ENCODE results near the gene PMP22. TPM values are rescaled to one million over a fixed set of nuclear protein-coding genes. Genes with fewer than 3 reads are reported as not detected.

Gene PMP22
- total RNA-seq, 1 donor from 2014 or later = 4.3 TPM

GRCh38 chr17:15269780-15270089 is 4.6 kb upstream of the PMP22 start:
- no peaks in the 10 kb centered on the region for H3K9me3 Mint-ChIP-seq
- H3K79me2 ChIP-seq (ENCODE audit: low read depth) = no peaks in the 10 kb centered on the region
- H3K27me3 ChIP-seq = peaks cover 49% of the 10 kb centered on the region
- DNase-seq (ENCODE audit: low spot score) = no peak
- H3K9me3 ChIP-seq (ENCODE audit: low read depth) = no peaks in the 10 kb centered on the region
- H3F3A ChIP-seq (ENCODE audit: low read depth) = no peaks in the 10 kb centered on the region
- no peaks in the 10 kb centered on the region for H4K20me1 ChIP-seq (ENCODE audit: low read depth)
- H3K36me3 ChIP-seq = no peaks in the 10 kb centered on the region
- H3K4me2 ChIP-seq = no peak overlapping the region
- TF ChIP-seq EZH2phosphoT487 (IDR thresholded peaks at IDR 0.05) (no peak), CTCF (IDR thresholded peaks at IDR 0.05) (no peak), EZH2 (IDR thresholded peaks at IDR 0.05) (no peak)
- H3K27me3 Mint-ChIP-seq (ENCODE audit: insufficient read depth, low read depth) = peaks cover 15% of the 10 kb centered on the region
- H3K4me1 ChIP-seq = no peaks in the 10 kb centered on the region
- no peak overlapping the region for H3K4me3 ChIP-seq
- H3K36me3 Mint-ChIP-seq = no peaks in the 10 kb centered on the region
- H3K4me1 Mint-ChIP-seq = peaks cover 2% of the 10 kb centered on the region
- H3K4me3 Mint-ChIP-seq = no peak overlapping the region
- H3K27ac ChIP-seq = no peak overlapping the region
- no peak overlapping the region for H2AFZ ChIP-seq (replicated peaks)
- no peak overlapping the region for H3K27ac Mint-ChIP-seq
- H3K9ac ChIP-seq = no peak overlapping the region

- no peak overlapping the region for H3K27ac ChIP-seq
- H3K4me1 ChIP-seq = no peaks in the 10 kb centered on the region
- peaks cover 2% of the 10 kb centered on the region for H3K4me1 Mint-ChIP-seq
- H3K9me3 ChIP-seq (ENCODE audit: low read depth) = no peaks in the 10 kb centered on the region
- no peaks in the 10 kb centered on the region for H3F3A ChIP-seq (ENCODE audit: low read depth)
- no peaks in the 10 kb centered on the region for H3K79me2 ChIP-seq (ENCODE audit: low read depth)
- H4K20me1 ChIP-seq (ENCODE audit: low read depth) = no peaks in the 10 kb centered on the region
- no peak overlapping the region for H3K9ac ChIP-seq
- H3K36me3 ChIP-seq = no peaks in the 10 kb centered on the region
- H3K27me3 ChIP-seq = peaks cover 54% of the 10 kb centered on the region
- H3K27me3 Mint-ChIP-seq (ENCODE audit: insufficient read depth, low read depth) = peaks cover 19% of the 10 kb centered on the region
- H3K4me3 Mint-ChIP-seq = no peak overlapping the region
- no peak overlapping the region for H2AFZ ChIP-seq (replicated peaks)
- no peak overlapping the region for H3K4me2 ChIP-seq
- TF ChIP-seq EZH2 (IDR thresholded peaks at IDR 0.05) (no peak), CTCF (IDR thresholded peaks at IDR 0.05) (no peak), EZH2phosphoT487 (IDR thresholded peaks at IDR 0.05) (no peak)
- no peak overlapping the region for H3K4me3 ChIP-seq
- no peak overlapping the region for H3K27ac Mint-ChIP-seq
- no peaks in the 10 kb centered on the region for H3K36me3 Mint-ChIP-seq
- H3K9me3 Mint-ChIP-seq = no peaks in the 10 kb centered on the region
- no peak for DNase-seq (ENCODE audit: low spot score)
Observed at GRCh38 chr17:15269087-15269779, 4.1 kb upstream of the PMP22 start.

GRCh38 chr17:15268461-15268860 is 3.3 kb upstream of the PMP22 start:
- H3K9ac ChIP-seq = no peak overlapping the region
- H3K4me3 ChIP-seq = no peak overlapping the region
- H3K27me3 ChIP-seq = peaks cover 62% of the 10 kb centered on the region
- no peak overlapping the region for H3K4me2 ChIP-seq
- no peaks in the 10 kb centered on the region for H3K36me3 Mint-ChIP-seq
- no peak overlapping the region for H2AFZ ChIP-seq (replicated peaks)
- TF ChIP-seq CTCF (IDR thresholded peaks at IDR 0.05) (no peak), EZH2phosphoT487 (IDR thresholded peaks at IDR 0.05) (no peak), EZH2 (IDR thresholded peaks at IDR 0.05) (no peak)
- H3K4me1 ChIP-seq = no peaks in the 10 kb centered on the region
- H3K9me3 Mint-ChIP-seq = no peaks in the 10 kb centered on the region
- no peak overlapping the region for H3K27ac Mint-ChIP-seq
- peaks cover 2% of the 10 kb centered on the region for H3K4me1 Mint-ChIP-seq
- no peaks in the 10 kb centered on the region for H3K9me3 ChIP-seq (ENCODE audit: low read depth)
- no peaks in the 10 kb centered on the region for H3K79me2 ChIP-seq (ENCODE audit: low read depth)
- peaks cover 4% of the 10 kb centered on the region for H3F3A ChIP-seq (ENCODE audit: low read depth)
- no peaks in the 10 kb centered on the region for H3K36me3 ChIP-seq
- H4K20me1 ChIP-seq (ENCODE audit: low read depth) = peaks cover 3% of the 10 kb centered on the region
- H3K27me3 Mint-ChIP-seq (ENCODE audit: insufficient read depth, low read depth) = peaks cover 19% of the 10 kb centered on the region
- DNase-seq (ENCODE audit: low spot score) = no peak
- H3K27ac ChIP-seq = no peak overlapping the region
- no peak overlapping the region for H3K4me3 Mint-ChIP-seq

Measured in neural progenitor cell (in vitro differentiated cells).